ENCODE data around the gene BORCS8.

BORCS8 gene

DNA sequence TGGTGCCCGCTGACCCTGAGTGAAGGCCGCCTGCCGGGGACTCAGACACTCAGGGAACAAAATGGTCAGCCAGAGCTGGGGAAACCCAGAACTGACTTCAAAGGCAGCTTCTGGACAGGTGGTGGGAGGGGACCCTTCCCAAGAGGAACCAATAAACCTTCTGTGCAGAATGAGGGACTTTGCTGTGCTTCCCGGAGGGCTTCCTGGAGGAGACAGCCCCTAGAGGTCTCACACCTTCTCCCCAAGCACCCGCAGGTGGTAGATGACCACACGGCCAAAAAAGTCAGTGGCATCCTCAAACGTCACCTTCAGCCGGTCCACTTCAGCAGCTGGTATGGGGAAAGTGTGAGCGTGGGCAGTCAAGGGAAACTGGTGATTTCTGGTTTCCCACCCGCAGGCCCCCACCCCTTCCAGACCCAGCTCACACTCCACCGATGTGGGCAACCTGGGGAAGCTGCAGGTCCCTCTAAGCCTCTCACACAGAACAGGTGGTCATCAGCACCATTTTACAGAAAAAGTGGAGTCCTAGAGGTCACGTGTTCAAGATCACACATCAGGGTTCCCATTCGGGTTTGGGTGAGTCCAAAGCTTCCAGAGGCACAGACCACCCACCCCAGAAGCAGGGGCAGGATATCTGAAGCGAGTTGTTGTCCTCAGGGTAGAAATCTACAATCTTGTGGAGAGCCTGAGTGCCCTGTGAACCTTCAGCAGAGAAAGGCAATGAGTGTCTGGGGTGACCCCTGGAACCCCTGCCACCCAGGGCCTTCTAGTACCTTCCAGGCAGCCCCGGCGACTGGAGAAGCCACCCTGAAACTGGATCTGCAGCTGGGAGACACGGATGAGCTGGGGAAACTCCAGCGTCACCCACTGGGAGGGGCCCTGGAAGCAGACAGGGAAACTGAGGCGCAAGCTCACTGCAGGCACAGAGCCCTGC, 10.0 kb upstream of the BORCS8 start:
- peak overlapping the region; percentile 2 to 72 for H3K4me3 ChIP-seq (replicated peaks in 1 of 2; ENCODE audit: low read depth in 2 of 2, low read length in 2 of 2)
- no peak for DNase-seq (ENCODE audit: low read depth in 2 of 2)
- TF ChIP-seq, protein P1, sequence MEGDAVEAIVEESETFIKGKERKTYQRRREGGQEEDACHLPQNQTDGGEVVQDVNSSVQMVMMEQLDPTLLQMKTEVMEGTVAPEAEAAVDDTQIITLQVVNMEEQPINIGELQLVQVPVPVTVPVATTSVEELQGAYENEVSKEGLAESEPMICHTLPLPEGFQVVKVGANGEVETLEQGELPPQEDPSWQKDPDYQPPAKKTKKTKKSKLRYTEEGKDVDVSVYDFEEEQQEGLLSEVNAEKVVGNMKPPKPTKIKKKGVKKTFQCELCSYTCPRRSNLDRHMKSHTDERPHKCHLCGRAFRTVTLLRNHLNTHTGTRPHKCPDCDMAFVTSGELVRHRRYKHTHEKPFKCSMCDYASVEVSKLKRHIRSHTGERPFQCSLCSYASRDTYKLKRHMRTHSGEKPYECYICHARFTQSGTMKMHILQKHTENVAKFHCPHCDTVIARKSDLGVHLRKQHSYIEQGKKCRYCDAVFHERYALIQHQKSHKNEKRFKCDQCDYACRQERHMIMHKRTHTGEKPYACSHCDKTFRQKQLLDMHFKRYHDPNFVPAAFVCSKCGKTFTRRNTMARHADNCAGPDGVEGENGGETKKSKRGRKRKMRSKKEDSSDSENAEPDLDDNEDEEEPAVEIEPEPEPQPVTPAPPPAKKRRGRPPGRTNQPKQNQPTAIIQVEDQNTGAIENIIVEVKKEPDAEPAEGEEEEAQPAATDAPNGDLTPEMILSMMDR (IDR thresholded peaks at IDR 0.05; ENCODE audit: low read depth, low read length): no peak

DNA sequence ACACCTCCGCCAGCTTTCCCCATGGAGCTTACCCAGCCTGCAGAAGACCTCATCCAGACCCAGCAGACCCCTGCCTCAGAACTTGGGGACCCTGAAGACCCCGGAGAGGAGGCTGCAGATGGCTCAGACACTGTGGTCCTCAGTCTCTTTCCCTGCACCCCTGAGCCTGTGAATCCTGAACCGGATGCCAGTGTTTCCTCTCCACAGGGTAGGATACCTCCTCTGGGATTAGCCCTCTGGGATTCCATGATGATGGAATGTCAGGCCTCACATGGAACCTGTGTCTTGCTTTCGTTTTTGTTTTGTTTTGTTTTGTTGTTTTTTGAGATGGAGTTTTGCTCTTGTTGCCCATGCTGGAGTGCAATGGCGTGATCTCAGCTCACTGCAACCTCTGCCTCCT, 2.0 kb upstream of the BORCS8 start:
- TF ChIP-seq, protein P1 (IDR thresholded peaks at IDR 0.05; ENCODE audit: low read depth, low read length): no peak
- DNase-seq (ENCODE audit: low read depth in 2 of 2): no peak
- H3K4me3 ChIP-seq (replicated peaks in 1 of 2; ENCODE audit: low read depth in 2 of 2, low read length in 2 of 2): peak overlapping the region in 1 of 2 donors; percentile 83

DNA sequence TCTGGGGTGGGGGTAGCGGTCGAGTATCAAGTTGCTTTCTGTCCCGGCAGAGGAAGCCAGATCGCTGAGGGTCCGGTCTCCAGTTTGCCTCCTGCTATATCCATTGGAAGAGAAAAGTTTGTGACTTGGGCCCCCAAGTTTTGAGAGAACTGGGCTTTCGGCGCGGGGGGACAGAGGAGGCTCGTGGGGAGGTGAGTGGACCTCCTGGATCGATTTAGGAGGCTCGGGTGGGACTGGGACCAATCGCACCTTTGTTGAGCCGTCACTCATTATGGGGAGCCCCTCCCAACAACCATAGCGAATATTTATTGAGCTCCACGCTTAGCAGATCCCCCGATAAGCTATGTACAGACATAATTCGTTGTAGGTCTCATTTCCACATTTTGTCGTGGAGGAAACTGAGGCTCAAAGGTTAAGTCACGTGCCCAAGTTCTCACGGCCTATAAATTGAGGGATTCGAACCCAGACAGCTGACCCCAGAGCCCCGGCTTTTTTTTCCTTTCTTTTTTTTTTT, 1.0 kb upstream of the BORCS8 start:
- DNase-seq (ENCODE audit: low read depth in 2 of 2): peak in 1 of 2 donors; percentile 7
- H3K4me3 ChIP-seq (replicated peaks in 1 of 2; ENCODE audit: low read depth in 2 of 2, low read length in 2 of 2): peak overlapping the region; percentile 83
- TF ChIP-seq, protein P1 (IDR thresholded peaks at IDR 0.05; ENCODE audit: low read depth, low read length): no peak

DNA sequence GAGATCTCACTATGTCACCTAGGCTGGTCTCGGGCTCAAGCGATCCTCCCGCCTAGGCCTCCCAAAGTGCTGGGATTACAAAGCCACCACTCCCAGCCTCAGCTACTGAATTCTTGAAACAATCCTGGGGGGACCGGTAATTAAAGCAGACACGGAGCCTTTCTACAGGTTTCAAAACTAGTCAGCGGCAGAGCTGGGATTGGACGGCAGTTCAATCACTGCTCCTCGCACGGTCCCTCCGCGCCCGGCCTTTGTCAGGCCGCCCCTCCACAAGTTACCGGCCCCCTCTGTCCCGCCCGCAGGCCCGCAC, 229 bp downstream of the BORCS8 start:
- H3K4me3 ChIP-seq (replicated peaks in 1 of 2; ENCODE audit: low read depth in 2 of 2, low read length in 2 of 2): peak overlapping the region; percentile 83 to 98
- TF ChIP-seq, protein P1 (IDR thresholded peaks at IDR 0.05; ENCODE audit: low read depth, low read length): no peak
- no peak for DNase-seq (ENCODE audit: low read depth in 2 of 2)

DNA sequence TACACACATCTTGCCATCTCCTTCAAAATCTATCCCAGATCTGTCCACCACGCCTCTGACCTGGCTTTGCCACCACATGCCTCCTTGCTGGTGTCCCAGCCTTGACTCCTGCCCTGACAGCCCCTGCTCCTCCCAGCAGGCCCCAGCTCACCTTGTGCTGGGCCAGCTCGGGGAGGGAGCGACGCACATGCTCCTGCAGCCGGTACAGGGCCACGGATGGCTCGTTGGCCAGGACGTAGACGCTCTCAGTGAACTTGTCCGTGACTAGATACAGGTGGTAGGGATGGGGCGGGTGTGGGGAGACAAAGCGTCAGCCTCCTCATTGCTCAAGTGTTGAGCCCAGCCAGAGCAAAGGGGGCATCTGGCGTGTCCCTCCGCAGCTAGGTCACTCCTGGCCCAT, 5.2 kb downstream of the BORCS8 start:
- no peak for DNase-seq (ENCODE audit: low read depth in 2 of 2)
- H3K4me3 ChIP-seq (replicated peaks in 1 of 2; ENCODE audit: low read depth in 2 of 2, low read length in 2 of 2): no peak overlapping the region
- TF ChIP-seq, protein P1 (IDR thresholded peaks at IDR 0.05; ENCODE audit: low read depth, low read length): no peak

DNA sequence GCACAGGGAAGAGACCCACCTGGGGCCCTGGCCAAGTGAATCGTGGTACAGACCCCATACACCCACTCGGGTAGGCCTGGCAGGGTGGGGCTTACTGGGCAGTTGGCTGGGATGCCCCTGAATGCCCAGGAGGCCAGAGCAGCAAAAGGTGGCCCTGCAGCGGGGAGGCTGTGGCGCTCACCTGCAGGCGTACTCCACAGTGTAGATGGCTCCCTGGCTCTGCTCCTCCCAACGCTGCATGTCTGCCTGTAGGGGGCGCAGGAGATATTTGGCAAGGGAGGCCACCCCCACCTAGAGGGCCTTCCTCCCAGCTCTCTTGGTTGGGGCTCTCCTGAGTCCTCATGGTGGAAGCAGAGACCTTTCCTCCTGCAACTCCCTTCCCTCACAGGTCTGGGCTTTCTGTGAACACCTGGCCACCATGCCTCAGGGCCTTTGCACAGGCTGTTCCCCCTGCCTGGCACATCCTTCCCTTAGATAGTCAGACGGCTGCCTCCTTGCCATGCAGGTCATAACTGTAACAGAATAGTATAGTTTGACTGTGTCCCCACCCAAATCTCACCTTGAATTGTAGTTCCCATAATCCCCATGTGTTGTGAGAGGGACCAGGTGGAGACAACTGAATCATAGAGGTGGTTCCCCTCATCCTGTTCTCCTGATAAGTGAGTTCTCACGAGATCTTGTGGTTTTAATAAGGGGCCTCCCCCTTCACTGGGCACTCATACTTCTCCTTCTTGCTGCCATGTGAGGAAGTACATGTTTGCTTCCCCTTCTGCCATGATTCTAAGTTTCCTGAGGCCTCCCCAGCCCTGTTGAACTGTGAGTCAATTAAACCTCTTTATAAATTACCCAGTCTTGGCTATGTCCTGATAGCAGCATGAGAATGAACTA, 5.9 kb downstream of the BORCS8 start:
- H3K4me3 ChIP-seq (replicated peaks in 1 of 2; ENCODE audit: low read depth in 2 of 2, low read length in 2 of 2): no peak overlapping the region
- DNase-seq (ENCODE audit: low read depth in 2 of 2): peak; percentile 51 to 59
- TF ChIP-seq, protein P1 (IDR thresholded peaks at IDR 0.05; ENCODE audit: low read depth, low read length): peak; percentile 75

Measured in cardiac fibroblast (primary cell).